Omental fat pad (tissue), 4 donors: ENCODE data around the gene MLST8. TPM values are rescaled to one million over a fixed set of nuclear protein-coding genes. Genes with fewer than 3 reads are reported as not detected.

Source experiments
- ATAC-seq: fragments of 150-250 bp; one replicate; pipeline ENCODE4 v1.9.1; 2016; ENCODE audit warnings: mild to moderate bottlenecking, moderate library complexity; ENCODE audit not compliant: low FRiP score
- DNase-seq: peaks from one replicate; pipeline ENCODE4 v3.0.0-alpha.2; 2019; ENCODE audit warnings: low spot score
- CTCF ChIP-seq, 3 donors: fragments of 450-650 bp; IDR thresholded peaks; one replicate each; pipeline ENCODE4 v1.5.1; 2016 to 2017; ENCODE audit warnings: antibody characterized with exemption in 3 of 3, mild to moderate bottlenecking in 3 of 3, moderate library complexity in 2 of 3
- total RNA-seq, 4 donors: library from RNA; depleted of rRNA; stranded (reverse); fragments of >200 nt; gene quantifications; one replicate each; pipeline ENCODE4 v1.1.0, GENCODE V29; 2016

The MLST8 gene
- total RNA-seq, 4 donors from 2014 or later = 29.8 to 44.6 (median 34.6) TPM

- ATAC-seq (no peak), DNase-seq (no peak)
- TF ChIP-seq CTCF (IDR thresholded peaks at IDR 0.05) = no peak
Observed at GRCh38 chr16:2207872-2208271, 2.6 kb downstream of the MLST8 start.

- TF ChIP-seq CTCF (IDR thresholded peaks at IDR 0.05) = no peak
- DNase-seq (no peak), ATAC-seq (no peak)
Observed at GRCh38 chr16:2208308-2208707, 3.1 kb downstream of the MLST8 start.

GRCh38 chr16:2208772-2209171, 3.5 kb downstream of the MLST8 start:
- no peak for TF ChIP-seq CTCF (IDR thresholded peaks at IDR 0.05)
- DNase-seq = no peak
- ATAC-seq = no peak

GRCh38 chr16:2209258-2210008, 4.2 kb downstream of the MLST8 start:
- ATAC-seq (no peak), DNase-seq (no peak)
- TF ChIP-seq CTCF (IDR thresholded peaks at IDR 0.05) = no peak

GRCh38 chr16:2210009-2210332, 4.7 kb downstream of the MLST8 start:
- DNase-seq (no peak), ATAC-seq (no peak)
- TF ChIP-seq CTCF (IDR thresholded peaks at IDR 0.05) = no peak

GRCh38 chr16:2210386-2211365, 5.4 kb downstream of the MLST8 start, which contains the start of gene BRICD5:
Gene BRICD5, minus strand, starts transcription at chr16:2210863. Its CDS starts 30 bp downstream, at chr16:2210833.
- TF ChIP-seq CTCF (IDR thresholded peaks at IDR 0.05) = no peak
- no peak for DNase-seq
- no peak for ATAC-seq
